IMR-90 (cell line): ENCODE results near the gene ACSS1. TPM values are rescaled to one million over a fixed set of nuclear protein-coding genes. Genes with fewer than 3 reads are reported as not detected.
A peak's percentile ranks its signal among the peaks of the same experiment; 100 is the strongest.

Source experiments
- ATAC-seq: fragments of 200-7000 bp; cut with Tn5 transposase; 2 replicates; pipeline ENCODE4 v1.9.1; 2020; ENCODE audit warnings: low read depth, mild to moderate bottlenecking, moderate library complexity
- BruUV-seq: library from RNA; stranded (reverse); fragments of 400-500 nt; replicated peaks from 2 replicates; lab custom pipeline; 2021; lab: Mats Ljungman, UMichigan
- CTCF ChIA-PET: fragments of 300-600 bp; formaldehyde crosslinking; extraction: SDS; loops from one replicate; lab custom pipeline; 2021; ENCODE audit warnings: antibody characterized with exemption; lab: Yijun Ruan, JAX
- POLR2A ChIA-PET: fragments of 300-600 bp; sonication (Branson Sonifier 250); formaldehyde crosslinking; loops from one replicate; lab custom pipeline; 2022; ENCODE audit warnings: antibody characterized with exemption; ENCODE audit not compliant: unreplicated experiment; lab: Charles Lee
- DNase-seq: peaks from one replicate; pipeline ENCODE4 v3.0.0; 2013
- H2AFZ ChIP-seq: replicated peaks from 2 replicates; pipeline ENCODE3; 2013; ENCODE audit warnings: low read length, mild to moderate bottlenecking; ENCODE audit not compliant: poor library complexity
- H2AK5ac ChIP-seq: 2 replicates; pipeline ENCODE4 v1.6.1; 2013; ENCODE audit warnings: low read depth, low read length, inconsistent platforms
- H2AK9ac ChIP-seq: replicated peaks from 2 replicates; pipeline ENCODE3; 2013; ENCODE audit warnings: mild to moderate bottlenecking, low read depth, low read length, moderate library complexity; ENCODE audit not compliant: poor library complexity
- H2BK120ac ChIP-seq: 2 replicates; pipeline ENCODE4 v1.6.1; 2013; ENCODE audit warnings: low read depth, low read length, inconsistent platforms
- H2BK15ac ChIP-seq: 3 replicates; pipeline ENCODE4 v1.6.1; 2013; ENCODE audit warnings: low read depth, low read length, inconsistent platforms
- H2BK20ac ChIP-seq: 2 replicates; pipeline ENCODE4 v1.6.1; 2013; ENCODE audit warnings: low read depth, mild to moderate bottlenecking, inconsistent platforms, low read length, moderate library complexity
- H2BK5ac ChIP-seq: 2 replicates; pipeline ENCODE4 v1.6.1; 2013; ENCODE audit warnings: mild to moderate bottlenecking, low read depth, low read length, inconsistent platforms; ENCODE audit not compliant: poor library complexity, severe bottlenecking
- H3K14ac ChIP-seq: replicated peaks from 2 replicates; pipeline ENCODE4 v1.6.1; 2013; ENCODE audit warnings: low read depth, low read length, inconsistent platforms
- H3K18ac ChIP-seq: 2 replicates; pipeline ENCODE4 v1.6.1; 2013; ENCODE audit warnings: low read depth, low read length, control low read depth
- H3K23ac ChIP-seq: 2 replicates; pipeline ENCODE4 v1.6.1; 2013; ENCODE audit warnings: low read depth, low read length, inconsistent platforms
- H3K27ac ChIP-seq: 2 replicates; pipeline ENCODE4 v1.5.1; 2013; ENCODE audit warnings: mild to moderate bottlenecking, control low read depth, low read length; ENCODE audit not compliant: insufficient read depth
- H3K27me3 ChIP-seq: 2 replicates; pipeline ENCODE4 v1.6.1; 2013; ENCODE audit warnings: low read length; ENCODE audit not compliant: control insufficient read depth, insufficient read depth
- H3K36me3 ChIP-seq: 2 replicates; pipeline ENCODE4 v1.6.1; 2013; ENCODE audit warnings: low read length, mixed read lengths; ENCODE audit not compliant: control insufficient read depth, insufficient read depth
- H3K4ac ChIP-seq: 2 replicates; pipeline ENCODE4 v1.6.1; 2013; ENCODE audit warnings: low read depth, low read length, inconsistent platforms
- H3K4me1 ChIP-seq: 2 replicates; pipeline ENCODE4 v1.6.1; 2013; ENCODE audit warnings: low read length, mixed read lengths; ENCODE audit not compliant: control insufficient read depth, insufficient read depth
- H3K4me2 ChIP-seq: 2 replicates; pipeline ENCODE4 v1.6.1; 2013; ENCODE audit warnings: low read depth, mild to moderate bottlenecking, control low read depth, low read length, moderate library complexity
- H3K4me3 ChIP-seq: 2 replicates; pipeline ENCODE4 v1.5.1; 2013; ENCODE audit warnings: low read depth, mild to moderate bottlenecking, control low read depth, low read length, moderate library complexity; ENCODE audit not compliant: insufficient read depth
- H3K56ac ChIP-seq: 2 replicates; pipeline ENCODE4 v1.6.1; 2013; ENCODE audit warnings: low read length, inconsistent platforms; ENCODE audit not compliant: insufficient read depth; ENCODE audit errors: extremely low read depth
- H3K79me1 ChIP-seq, 2 experiments: 2 replicates each; pipeline ENCODE4 v1.6.1; 2013; ENCODE audit warnings: low read length in 2 of 2, inconsistent platforms in 1 of 2, low read depth in 1 of 2
- H3K9ac ChIP-seq: 2 replicates; pipeline ENCODE4 v1.6.1; 2013; ENCODE audit warnings: low read depth, low read length, control low read depth
- H3K9me1 ChIP-seq: 2 replicates; pipeline ENCODE4 v1.6.1; 2013; ENCODE audit warnings: low read length, inconsistent platforms; ENCODE audit not compliant: insufficient read depth
- H3K9me3 ChIP-seq: 2 replicates; pipeline ENCODE4 v1.6.1; 2013; ENCODE audit warnings: low read length; ENCODE audit not compliant: control insufficient read depth, insufficient read depth
- H4K20me1 ChIP-seq: 2 replicates; pipeline ENCODE4 v1.6.1; 2013; ENCODE audit warnings: low read length, inconsistent platforms; ENCODE audit not compliant: insufficient read depth
- H4K5ac ChIP-seq: 2 replicates; pipeline ENCODE4 v1.6.1; 2013; ENCODE audit warnings: mild to moderate bottlenecking, low read depth, low read length, control low read depth
- H4K8ac ChIP-seq, 2 experiments: 2 replicates each; pipeline ENCODE4 v1.6.1; 2013; ENCODE audit warnings: low read depth in 2 of 2, low read length in 2 of 2, control low read depth in 1 of 2, inconsistent platforms in 1 of 2
- H4K91ac ChIP-seq: 2 replicates; pipeline ENCODE4 v1.6.1; 2013; ENCODE audit warnings: low read depth, low read length, inconsistent platforms; ENCODE audit not compliant: insufficient read depth
- CEBPB ChIP-seq: IDR thresholded peaks from 2 replicates; pipeline ENCODE4 v1.6.1; 2012; ENCODE audit warnings: low read depth, low read length, improper control_type of control experiment
- NFE2L2 ChIP-seq: fragments of 150-350 bp; IDR thresholded peaks from 2 replicates; pipeline ENCODE4 v1.6.1; 2016; ENCODE audit warnings: low read depth, mild to moderate bottlenecking, low read length
- RCOR1 ChIP-seq: IDR thresholded peaks from 2 replicates; pipeline ENCODE4 v1.6.1; 2012; ENCODE audit warnings: mild to moderate bottlenecking, low read length, improper control_type of control experiment; ENCODE audit not compliant: insufficient replicate concordance
- RFX5 ChIP-seq: IDR thresholded peaks from 2 replicates; pipeline ENCODE4 v1.8.0; 2012; ENCODE audit warnings: low read depth, mild to moderate bottlenecking, low read length, moderate library complexity
- WGBS, 2 experiments: methylation state at CpG; one replicate each; pipeline versions ENCODE4 v1.1.5 to v1.1.7; 2013; ENCODE audit warnings: missing lambda C conversion rate in 2 of 2; ENCODE audit not compliant: insufficient read length in 1 of 2; ENCODE audit errors: extremely low coverage in 2 of 2; 5-methylcytosine and 5-hydroxymethylcytosine counted together
- dilution Hi-C: fragments of 300-500 bp; cut with HindIII; formaldehyde crosslinking; loops from one replicate; pipeline ENCODE4 v1.14.3; 2018; ENCODE audit warnings: low sequenced_read_pairs; ENCODE audit not compliant: unreplicated experiment
- in situ Hi-C: fragments of 300-500 bp; cut with MboI; formaldehyde crosslinking; loops from 3 replicates; pipeline ENCODE4 v1.14.3; 2019; ENCODE audit warnings: low sequenced_read_pairs, inconsistent platforms, mixed read lengths
- intact Hi-C: fragments of 100-400 bp; cut with micrococcal nuclease; formaldehyde crosslinking; loops from 2 replicates; pipeline ENCODE4 v1.10.0; 2022
- polyA plus RNA-seq, 3 experiments: library from polyadenylated mRNA; depleted of rRNA; stranded (reverse); fragments of >200 nt; gene quantifications; 2 replicates each; pipeline ENCODE4 v1.2.3, GENCODE V29; 2012; ENCODE audit warnings: low replicate concordance in 1 of 3
- total RNA-seq: library from RNA; depleted of rRNA; stranded (reverse); fragments of >200 nt; gene quantifications from 2 replicates; pipeline ENCODE4 v1.2.3, GENCODE V29; 2012

Gene ACSS1
- total and polyA plus RNA-seq, 2 of the 4 experiments (the other 2 are of a cell fraction), result 0.72 to 1.2 TPM

DNA sequence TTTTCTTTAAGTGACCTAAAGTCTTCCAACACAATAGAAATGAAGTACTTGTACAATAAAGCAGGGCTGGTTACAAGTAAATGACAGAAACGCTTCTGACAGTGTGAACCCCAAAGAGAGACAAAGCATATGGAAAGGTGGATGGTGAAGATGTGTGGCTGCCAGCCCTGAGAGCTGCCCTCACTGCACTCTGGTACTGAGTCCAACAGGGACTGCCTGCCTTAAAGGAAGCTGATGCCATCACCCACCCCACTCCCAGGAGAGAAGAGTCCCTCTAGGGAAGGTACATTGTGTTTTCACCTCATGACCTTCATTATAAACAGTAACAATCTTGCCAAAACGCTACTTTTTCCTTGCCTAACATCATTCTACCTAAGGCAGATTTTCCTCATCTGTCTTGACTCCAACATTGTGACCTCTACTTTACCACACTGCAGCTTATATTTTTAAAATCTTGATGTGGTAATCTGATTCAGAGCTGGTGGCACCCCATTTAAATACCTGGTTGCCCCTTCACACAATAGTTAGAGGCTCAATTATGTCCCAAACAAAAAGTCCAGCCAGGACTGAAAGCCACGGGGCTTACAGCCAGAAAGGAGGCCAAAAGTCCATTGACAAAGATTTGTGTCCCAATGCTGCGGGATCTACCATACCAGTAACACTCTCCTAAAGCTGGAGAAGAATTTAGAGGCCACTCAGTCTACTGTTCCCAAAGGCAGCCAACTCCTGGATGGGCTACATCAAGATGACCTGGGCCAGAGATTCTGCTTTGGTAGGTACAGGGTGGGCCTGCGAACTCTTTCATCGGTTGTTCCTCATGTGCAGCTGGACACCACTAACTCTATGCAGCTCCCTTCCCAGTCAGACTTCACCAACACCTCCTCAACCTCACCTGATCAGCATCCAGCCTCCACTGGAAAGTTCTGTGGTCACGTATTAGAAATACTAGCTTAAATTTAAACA, 69.8 kb downstream of the ACSS1 start (continued):
- TF ChIP-seq RCOR1 (no peak), NFE2L2 (no peak)

GRCh38 chr20:24987244-24987643, 70.7 kb downstream of the ACSS1 start:
- no peak overlapping the region for H4K8ac ChIP-seq
- no peak overlapping the region for H2AFZ ChIP-seq
- no peak overlapping the region for H3K4ac ChIP-seq
- WGBS, 2 experiments, result no CpG with 5 or more reads among the region's 2 CpGs
- intact Hi-C loops (no loop called here), dilution Hi-C loops (no loop called here), in situ Hi-C loops (loop anchor here (25.0 kb wide), 3 partner anchors 600 to 875 kb away; partner anchors contain the start of genes NINL and ZNF337)
- H4K91ac ChIP-seq, result no peak overlapping the region
- H4K5ac ChIP-seq, result no peak overlapping the region
- H2AK5ac ChIP-seq, result no peak overlapping the region
- no peak for TF ChIP-seq RFX5
- TF ChIP-seq CEBPB, result peak; percentile 60
- no peak overlapping the region for H3K4me3 ChIP-seq
- no peak overlapping the region for H3K9ac ChIP-seq
- H3K4me2 ChIP-seq, result no peak overlapping the region
- H3K56ac ChIP-seq, result no peak overlapping the region
- H3K9me3 ChIP-seq, result no peaks in the 10 kb centered on the region
- H3K14ac ChIP-seq, result no peak overlapping the region
- H4K20me1 ChIP-seq, result peaks cover 2% of the 10 kb centered on the region
- DNase-seq, result peak; percentile 32
- ChIA-PET CTCF (no interaction called here), POLR2A (no interaction called here)
- ATAC-seq, result no peak
- H3K27me3 ChIP-seq, result no peaks in the 10 kb centered on the region
- H2AK9ac ChIP-seq, result no peak overlapping the region
- no peaks in the 10 kb centered on the region for H3K4me1 ChIP-seq
- no TSS peak for BruUV-seq
- H3K18ac ChIP-seq, result no peak overlapping the region
- H3K36me3 ChIP-seq, result no peaks in the 10 kb centered on the region
- no peak overlapping the region for H2BK120ac ChIP-seq
- H2BK15ac ChIP-seq, result no peak overlapping the region
- peaks cover 10% of the 10 kb centered on the region; the same call in 1 of the 2 replicates for H3K9me1 ChIP-seq
- peaks cover 51 to 62% of the 10 kb centered on the region in 2 experiments for H3K79me1 ChIP-seq
- H3K27ac ChIP-seq, result no peak overlapping the region
- no peak overlapping the region for H2BK20ac ChIP-seq
- no peak overlapping the region for H3K23ac ChIP-seq
- H2BK5ac ChIP-seq, result no peak overlapping the region
